Prostate gland (tissue), 2 donors: ENCODE measurements around the gene MSH2.
"Not testable (repeated sequence)": the region's sequence is repeated elsewhere in the genome, so short reads cannot be mapped to it uniquely, and the experiment has no call there.

Source experiments
- CTCF ChIP-seq, 4 experiments: fragments of 200-600 bp in 2 of 4; fragments of 450-650 bp in 2 of 4; sonication (generic) in 2 of 4; IDR thresholded peaks; 1 replicate in 3 of 4; 2 replicates in 1 of 4; pipeline ENCODE4 v1.5.1; 2016 to 2019; ENCODE audit warnings: antibody characterized with exemption in 4 of 4, mild to moderate bottlenecking in 2 of 4, moderate library complexity in 2 of 4
- POLR2A ChIP-seq: fragments of 450-650 bp; IDR thresholded peaks from one replicate; pipeline ENCODE4 v1.6.1; 2016; ENCODE audit warnings: antibody characterized with exemption, mild to moderate bottlenecking

GRCh38 chr2:47361505-47362229 lies 41.3 kb upstream of the MSH2 start:
- not testable (repeated sequence) for TF ChIP-seq CTCF (IDR thresholded peaks at IDR 0.05); POLR2A
